Fibroblast of skin of right biceps (primary cell): ENCODE results near the gene FHIT.
A peak's percentile ranks its signal among the peaks of the same experiment; 100 is the strongest.
"Not testable (repeated sequence)": the region's sequence is repeated elsewhere in the genome, so short reads cannot be mapped to it uniquely, and the experiment has no call there.

Source experiments
- DNase-seq: peaks from one replicate; pipeline ENCODE4 v3.0.0-alpha.2; 2013

Gene FHIT

GRCh38 chr3:61226166-61226686 lies 25.0 kb downstream of the FHIT start:
- no peak for DNase-seq

- DNase-seq = no peak
These were observed 26.4 kb downstream of the FHIT start for GRCh38 chr3:61224823-61225222.

- DNase-seq = no peak
These were observed 27.8 kb downstream of the FHIT start for GRCh38 chr3:61223451-61223850.

- no peak for DNase-seq
These were observed 28.8 kb downstream of the FHIT start for GRCh38 chr3:61222467-61222866.

- no peak for DNase-seq
These were observed 29.4 kb downstream of the FHIT start for GRCh38 chr3:61221759-61222362.

DNA sequence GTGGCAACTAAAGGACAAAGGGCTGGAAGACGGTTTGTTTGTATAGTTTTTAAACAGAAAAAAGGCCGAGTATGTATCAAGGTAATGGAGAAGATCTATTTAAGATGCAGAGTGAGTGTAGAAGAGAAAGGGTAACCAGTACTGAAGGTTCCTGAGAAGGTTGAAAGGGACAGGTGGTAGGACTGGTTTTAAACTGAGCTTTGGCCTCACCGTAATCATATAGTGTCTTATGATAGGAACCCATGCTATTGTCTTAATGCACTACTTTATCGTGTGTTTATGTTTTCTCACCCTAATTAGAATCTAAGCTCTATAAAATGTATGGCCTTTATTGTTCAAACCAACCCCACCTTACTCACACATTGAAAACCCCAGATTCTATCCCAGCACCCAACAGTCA lies 32.7 kb downstream of the FHIT start:
- DNase-seq = no peak

DNA sequence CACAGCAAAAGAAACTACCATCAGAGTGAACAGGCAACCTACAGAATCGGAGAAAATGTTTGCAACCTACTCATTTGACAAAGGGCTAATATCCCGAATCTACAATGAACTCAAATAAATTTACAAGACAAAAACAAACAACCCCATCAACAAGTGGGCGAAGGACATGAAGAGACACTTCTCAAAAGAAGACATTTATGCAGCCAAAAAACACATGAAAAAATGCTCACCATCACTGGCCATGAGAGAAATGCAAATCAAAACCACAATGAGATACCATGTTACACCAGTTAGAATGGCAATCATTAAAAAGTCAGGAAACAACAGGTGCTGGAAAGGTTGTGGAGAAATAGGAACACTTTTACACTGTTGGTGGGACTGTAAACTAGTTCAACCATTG lies 35.1 kb downstream of the FHIT start:
- not testable (repeated sequence) for DNase-seq

DNA sequence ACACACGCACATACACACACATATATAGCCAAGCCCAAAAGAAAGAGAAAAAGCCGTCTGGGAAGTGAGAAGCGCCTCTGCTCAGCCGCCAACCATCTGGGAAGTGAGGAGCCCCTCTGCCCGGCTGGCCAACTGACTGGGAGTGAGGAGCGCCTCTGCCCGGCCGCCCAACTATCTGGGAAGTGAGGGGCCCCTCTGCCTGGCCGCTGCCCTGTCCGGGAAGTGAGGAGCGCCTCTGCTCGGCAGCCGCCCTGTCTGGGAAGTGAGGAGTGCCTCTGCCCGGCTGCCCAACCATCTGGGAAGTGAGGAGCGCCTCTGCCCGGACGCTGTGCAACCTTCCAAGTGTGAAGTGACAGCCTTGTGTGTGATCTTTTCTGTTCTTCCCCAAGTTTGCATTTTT lies 49.2 kb downstream of the FHIT start:
- DNase-seq = no peak

- no peak for DNase-seq
These were observed 50.2 kb downstream of the FHIT start for GRCh38 chr3:61201071-61201470.

- DNase-seq = no peak
These were observed 51.0 kb downstream of the FHIT start for GRCh38 chr3:61200270-61200669.

- DNase-seq = no peak
These were observed 51.4 kb downstream of the FHIT start for GRCh38 chr3:61199843-61200242.

DNA sequence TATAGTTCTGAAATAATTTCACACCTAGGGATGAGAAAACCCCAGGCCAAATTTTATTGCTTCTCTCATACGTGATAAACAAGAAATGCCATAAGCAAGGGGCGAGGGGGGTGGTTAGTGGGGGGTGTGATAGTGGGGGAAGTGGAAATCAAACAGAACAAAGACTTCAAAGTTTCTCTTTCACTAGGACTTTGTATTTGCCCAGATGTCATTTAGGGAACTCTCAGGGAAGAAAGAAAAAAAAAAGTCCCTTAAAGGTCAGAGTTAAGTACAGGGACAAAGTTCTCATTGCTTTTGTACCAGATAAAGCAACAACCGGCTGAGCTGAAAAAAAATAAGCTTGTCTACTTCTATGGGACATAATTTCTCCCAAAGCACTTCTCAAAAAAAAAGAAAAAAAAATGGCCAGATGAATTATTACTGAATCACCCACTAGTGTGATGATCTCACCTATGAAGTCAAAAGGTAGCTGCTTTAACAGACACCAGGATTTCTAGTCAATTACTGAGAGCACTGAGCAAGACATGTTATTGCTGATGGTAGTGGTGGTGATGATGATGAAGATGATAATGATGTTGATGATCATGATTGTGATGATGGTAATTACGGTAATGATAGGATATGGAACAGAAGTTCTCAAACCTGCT lies 56.2 kb downstream of the FHIT start:
- no peak for DNase-seq

GRCh38 chr3:61192222-61192621 lies 59.0 kb downstream of the FHIT start:
- no peak for DNase-seq

GRCh38 chr3:61190205-61190604 lies 61.0 kb downstream of the FHIT start:
- not testable (repeated sequence) for DNase-seq

- no peak for DNase-seq
These were observed 65.2 kb downstream of the FHIT start for GRCh38 chr3:61186030-61186429.

- no peak for DNase-seq
These were observed 66.3 kb downstream of the FHIT start for GRCh38 chr3:61184956-61185355.

DNA sequence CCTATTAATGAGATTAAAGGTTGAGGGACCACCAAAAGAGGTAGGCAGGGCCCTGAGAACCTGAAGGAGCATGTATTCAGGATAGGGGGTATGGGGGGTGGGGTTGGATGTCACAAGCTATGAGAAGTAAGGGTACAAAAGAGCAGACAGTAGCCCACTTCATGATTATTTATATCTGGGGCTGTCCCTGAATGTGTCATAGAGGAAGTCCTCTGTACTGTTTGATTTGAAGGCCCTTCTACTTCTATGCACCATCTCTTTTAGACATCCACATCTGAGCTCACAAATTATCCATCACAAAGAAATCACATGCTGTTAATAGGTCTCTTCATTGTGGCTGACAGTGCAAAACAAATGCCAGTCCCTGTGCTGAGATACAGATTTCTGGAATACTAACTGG lies 68.6 kb downstream of the FHIT start:
- DNase-seq = no peak

DNA sequence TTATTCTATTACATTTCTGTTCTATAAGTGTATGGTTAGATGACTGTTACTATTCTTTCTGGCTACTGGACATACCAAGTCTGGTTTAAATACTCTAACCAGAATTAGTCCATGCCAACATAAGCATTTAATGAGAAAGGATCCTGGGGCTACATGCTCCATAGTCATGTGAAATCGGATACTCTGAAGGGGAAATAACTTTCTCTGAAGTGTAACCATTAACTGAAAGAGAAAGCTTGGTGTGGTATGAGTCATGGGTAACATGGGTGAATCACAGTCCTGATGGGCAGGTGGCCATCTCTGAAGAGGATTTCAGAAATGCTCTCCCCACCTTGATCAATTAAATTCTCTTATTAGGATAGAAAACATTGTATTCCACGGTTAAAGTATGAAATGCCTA lies 69.4 kb downstream of the FHIT start:
- DNase-seq = peak; percentile 71

GRCh38 chr3:61180206-61180605 lies 71.0 kb downstream of the FHIT start:
- no peak for DNase-seq

DNA sequence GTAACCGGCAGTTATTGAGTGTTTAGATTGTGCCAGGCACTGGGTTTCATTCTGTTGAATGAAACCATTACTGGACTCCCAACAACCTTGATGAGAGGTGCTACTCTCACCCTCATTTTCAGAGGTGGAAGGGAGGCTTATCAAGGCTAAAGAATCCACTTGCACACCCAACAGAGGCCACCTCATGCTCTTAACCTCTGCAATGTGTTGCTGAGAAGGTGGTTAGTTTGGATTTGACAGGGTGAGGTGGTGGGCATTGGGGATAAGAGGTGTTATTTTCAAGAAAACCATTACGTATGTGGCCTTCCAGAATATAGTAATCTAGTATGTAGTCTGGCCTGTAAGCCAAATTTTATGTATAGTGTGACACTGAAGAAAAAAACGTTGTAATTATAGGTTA lies 73.1 kb downstream of the FHIT start:
- DNase-seq = no peak

DNA sequence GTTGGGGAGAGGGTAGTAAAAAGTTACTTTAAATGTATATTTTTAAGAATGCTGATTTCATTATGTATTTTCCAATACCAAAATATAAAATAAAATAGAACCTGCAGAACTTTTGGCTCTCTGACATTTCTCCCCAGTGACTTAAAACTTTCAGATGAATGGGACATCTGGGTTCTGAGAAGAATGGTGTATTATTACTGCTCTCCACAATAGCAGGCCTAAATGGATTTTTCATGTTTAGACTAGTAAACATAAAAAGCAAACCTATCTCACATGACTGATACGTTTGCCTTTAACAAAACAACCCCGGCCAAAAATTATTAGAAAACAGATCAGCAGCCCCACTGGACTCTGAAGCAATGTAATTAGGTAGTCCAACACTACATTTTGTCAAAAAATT lies 73.8 kb downstream of the FHIT start:
- DNase-seq = no peak

- DNase-seq = no peak
These were observed 77.6 kb downstream of the FHIT start for GRCh38 chr3:61173676-61174075.

- no peak for DNase-seq
These were observed 78.6 kb downstream of the FHIT start for GRCh38 chr3:61172684-61173083.

DNA sequence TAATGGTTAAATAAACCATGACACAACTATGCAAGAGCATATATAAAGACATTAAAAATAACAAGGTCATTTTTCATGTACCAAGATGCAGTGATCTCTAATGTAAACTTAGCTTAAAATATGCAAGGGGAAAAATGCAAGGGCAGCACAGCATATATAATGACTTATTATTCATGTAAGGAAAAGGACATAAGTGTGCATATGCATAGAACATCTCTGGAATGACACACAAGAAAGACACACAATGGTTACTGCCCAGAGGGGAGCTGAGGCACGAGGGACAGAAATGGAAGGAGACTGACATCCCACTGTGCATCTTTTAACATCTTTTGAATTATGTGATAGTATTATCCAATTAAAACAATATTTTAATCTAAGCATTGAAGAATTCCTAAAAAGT lies 79.0 kb downstream of the FHIT start:
- DNase-seq = no peak
